Breast epithelium (tissue), 3 donors: ENCODE measurements around the gene LRRC4.

Experiments used
- POLR2A ChIP-seq: fragments of 450-650 bp; IDR thresholded peaks from one replicate; pipeline ENCODE4 v1.6.1; 2016; ENCODE audit warnings: antibody characterized with exemption, mild to moderate bottlenecking, moderate library complexity
- POLR2AphosphoS5 ChIP-seq, 3 donors: sonication (generic); formaldehyde crosslinking; IDR thresholded peaks; one replicate each; pipeline ENCODE4 v1.6.1; 2017; ENCODE audit warnings: antibody characterized with exemption in 3 of 3
- TF ChIP-seq, protein P1 (sequence below), 3 donors: fragments of 450-650 bp; IDR thresholded peaks; one replicate each; pipeline ENCODE4 v1.5.1; 2016 to 2017; ENCODE audit warnings: antibody characterized with exemption in 3 of 3, mild to moderate bottlenecking in 3 of 3, moderate library complexity in 3 of 3

DNA sequence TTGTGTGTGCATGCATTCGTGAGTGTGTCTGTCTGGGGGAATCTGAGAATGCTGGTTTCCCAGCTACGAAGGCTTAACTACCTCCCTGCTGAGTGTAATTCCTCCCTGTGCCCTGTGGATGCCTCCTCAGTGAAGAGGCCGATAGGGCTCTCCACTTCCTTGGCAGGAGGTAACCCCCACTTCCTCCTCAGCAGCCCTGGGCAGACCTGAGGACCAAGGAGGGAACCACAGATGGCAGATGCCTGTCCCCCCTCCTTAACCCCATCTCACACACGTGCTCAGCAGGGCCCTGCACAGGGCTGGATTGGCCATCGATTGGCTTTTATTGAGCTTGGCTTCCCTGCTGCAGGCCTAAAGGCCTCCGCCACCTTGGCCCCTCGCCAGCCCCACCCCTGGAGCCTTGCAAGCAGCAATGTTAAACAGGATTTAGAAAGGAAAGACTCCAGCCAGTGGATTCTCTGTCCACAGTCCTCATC is 45.6 kb upstream of the LRRC4 start:
- TF ChIP-seq, protein P1, sequence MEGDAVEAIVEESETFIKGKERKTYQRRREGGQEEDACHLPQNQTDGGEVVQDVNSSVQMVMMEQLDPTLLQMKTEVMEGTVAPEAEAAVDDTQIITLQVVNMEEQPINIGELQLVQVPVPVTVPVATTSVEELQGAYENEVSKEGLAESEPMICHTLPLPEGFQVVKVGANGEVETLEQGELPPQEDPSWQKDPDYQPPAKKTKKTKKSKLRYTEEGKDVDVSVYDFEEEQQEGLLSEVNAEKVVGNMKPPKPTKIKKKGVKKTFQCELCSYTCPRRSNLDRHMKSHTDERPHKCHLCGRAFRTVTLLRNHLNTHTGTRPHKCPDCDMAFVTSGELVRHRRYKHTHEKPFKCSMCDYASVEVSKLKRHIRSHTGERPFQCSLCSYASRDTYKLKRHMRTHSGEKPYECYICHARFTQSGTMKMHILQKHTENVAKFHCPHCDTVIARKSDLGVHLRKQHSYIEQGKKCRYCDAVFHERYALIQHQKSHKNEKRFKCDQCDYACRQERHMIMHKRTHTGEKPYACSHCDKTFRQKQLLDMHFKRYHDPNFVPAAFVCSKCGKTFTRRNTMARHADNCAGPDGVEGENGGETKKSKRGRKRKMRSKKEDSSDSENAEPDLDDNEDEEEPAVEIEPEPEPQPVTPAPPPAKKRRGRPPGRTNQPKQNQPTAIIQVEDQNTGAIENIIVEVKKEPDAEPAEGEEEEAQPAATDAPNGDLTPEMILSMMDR (IDR thresholded peaks at IDR 0.05), result no peak
- TF ChIP-seq POLR2A (no peak), POLR2AphosphoS5 (IDR thresholded peaks at IDR 0.05) (no peak)
